Activated naive CD8-positive, alpha-beta T cell treated with anti-CD3 and anti-CD28 coated beads, Interleukin-2, amount 50 U/mL, for 24 hours (primary cell): ENCODE measurements around the gene NPTX1.

Experiments
- ATAC-seq: fragments of 150-1000 bp; cut with Tn5 transposase; one replicate; pipeline ENCODE4 v1.10.0; 2021
- DNase-seq: peaks from one replicate; pipeline ENCODE4 v3.0.0; 2021
- H3K27ac Mint-ChIP-seq: one replicate; pipeline ENCODE4 v1.8.0; 2021; ENCODE audit warnings: mild to moderate bottlenecking, mixed read lengths
- H3K27me3 Mint-ChIP-seq: one replicate; pipeline ENCODE4 v1.8.0; 2021; ENCODE audit warnings: mixed read lengths
- H3K36me3 Mint-ChIP-seq: one replicate; pipeline ENCODE4 v1.8.0; 2021; ENCODE audit warnings: low read depth, mixed read lengths
- H3K4me1 Mint-ChIP-seq: one replicate; pipeline ENCODE4 v1.8.0; 2021; ENCODE audit warnings: mixed read lengths
- H3K4me3 Mint-ChIP-seq: one replicate; pipeline ENCODE4 v1.8.0; 2021; ENCODE audit warnings: mild to moderate bottlenecking, moderate library complexity, mixed read lengths
- H3K9me3 Mint-ChIP-seq: one replicate; pipeline ENCODE4 v1.8.0; 2021; ENCODE audit warnings: mixed read lengths

Gene NPTX1

GRCh38 chr17:80497726-80498241, 21.4 kb upstream of the NPTX1 start:
- Mint-ChIP-seq H3K36me3 (no peaks in the 10 kb centered on the region), H3K4me3 (no peak overlapping the region), H3K27me3 (peaks cover 22% of the 10 kb centered on the region), H3K4me1 (peaks cover 10% of the 10 kb centered on the region), H3K9me3 (no peaks in the 10 kb centered on the region), H3K27ac (no peak overlapping the region)
- DNase-seq: no peak
- ATAC-seq: peak; percentile 15

GRCh38 chr17:80494547-80494946, 18.1 kb upstream of the NPTX1 start:
- Mint-ChIP-seq H3K36me3 (no peaks in the 10 kb centered on the region), H3K4me3 (no peak overlapping the region), H3K9me3 (no peaks in the 10 kb centered on the region), H3K27ac (no peak overlapping the region), H3K27me3 (peaks cover 25% of the 10 kb centered on the region), H3K4me1 (peaks cover 10% of the 10 kb centered on the region)
- DNase-seq (no peak), ATAC-seq (no peak)

GRCh38 chr17:80492343-80493136, 16.1 kb upstream of the NPTX1 start:
- ATAC-seq (no peak), DNase-seq (no peak)
- Mint-ChIP-seq H3K4me3 (no peak overlapping the region), H3K9me3 (no peaks in the 10 kb centered on the region), H3K4me1 (peaks cover 6% of the 10 kb centered on the region), H3K27me3 (peaks cover 21% of the 10 kb centered on the region), H3K36me3 (no peaks in the 10 kb centered on the region), H3K27ac (no peak overlapping the region)

GRCh38 chr17:80491478-80492342, 15.3 kb upstream of the NPTX1 start:
- Mint-ChIP-seq H3K27me3 (peaks cover 18% of the 10 kb centered on the region), H3K4me3 (no peak overlapping the region), H3K9me3 (no peaks in the 10 kb centered on the region), H3K36me3 (no peaks in the 10 kb centered on the region), H3K4me1 (no peaks in the 10 kb centered on the region), H3K27ac (no peak overlapping the region)
- DNase-seq (no peak), ATAC-seq (no peak)

- ATAC-seq (no peak), DNase-seq (no peak)
- Mint-ChIP-seq H3K9me3 (no peaks in the 10 kb centered on the region), H3K36me3 (no peaks in the 10 kb centered on the region), H3K27me3 (peaks cover 24% of the 10 kb centered on the region), H3K27ac (no peak overlapping the region), H3K4me1 (no peaks in the 10 kb centered on the region), H3K4me3 (no peak overlapping the region)
Measured at GRCh38 chr17:80487511-80487910, 11.1 kb upstream of the NPTX1 start.

GRCh38 chr17:80486692-80487091, 10.3 kb upstream of the NPTX1 start:
- H3K36me3 Mint-ChIP-seq: no peaks in the 10 kb centered on the region
- DNase-seq: no peak
- H3K9me3 Mint-ChIP-seq: no peaks in the 10 kb centered on the region
- ATAC-seq: no peak
- peaks cover 31% of the 10 kb centered on the region for H3K27me3 Mint-ChIP-seq
- H3K27ac Mint-ChIP-seq: no peak overlapping the region
- no peak overlapping the region for H3K4me3 Mint-ChIP-seq
- H3K4me1 Mint-ChIP-seq: no peaks in the 10 kb centered on the region

- ATAC-seq (no peak), DNase-seq (no peak)
- Mint-ChIP-seq H3K27ac (no peak overlapping the region), H3K4me1 (no peaks in the 10 kb centered on the region), H3K27me3 (peaks cover 35% of the 10 kb centered on the region), H3K4me3 (no peak overlapping the region), H3K9me3 (no peaks in the 10 kb centered on the region), H3K36me3 (no peaks in the 10 kb centered on the region)
Measured at GRCh38 chr17:80485846-80486245, 9.4 kb upstream of the NPTX1 start.

GRCh38 chr17:80482555-80483308, 6.3 kb upstream of the NPTX1 start:
- Mint-ChIP-seq H3K27me3 (peaks cover 55% of the 10 kb centered on the region), H3K4me3 (no peak overlapping the region)

GRCh38 chr17:80482058-80482318, 5.6 kb upstream of the NPTX1 start:
- Mint-ChIP-seq H3K4me3 (no peak overlapping the region), H3K27me3 (peaks cover 52% of the 10 kb centered on the region), H3K4me1 (no peaks in the 10 kb centered on the region), H3K36me3 (no peaks in the 10 kb centered on the region), H3K9me3 (no peaks in the 10 kb centered on the region), H3K27ac (no peak overlapping the region)
- ATAC-seq (no peak), DNase-seq (no peak)

More at GRCh38 chr17:80482555-80483308, 6.3 kb upstream of the NPTX1 start:
- no peak overlapping the region for H3K27ac Mint-ChIP-seq
- H3K9me3 Mint-ChIP-seq: no peaks in the 10 kb centered on the region
- ATAC-seq: no peak
- no peak for DNase-seq
- H3K36me3 Mint-ChIP-seq: no peaks in the 10 kb centered on the region
- H3K4me1 Mint-ChIP-seq: no peaks in the 10 kb centered on the region

GRCh38 chr17:80481284-80482057, 5.1 kb upstream of the NPTX1 start:
- peaks cover 50% of the 10 kb centered on the region for H3K27me3 Mint-ChIP-seq
- no peaks in the 10 kb centered on the region for H3K9me3 Mint-ChIP-seq
- DNase-seq: no peak
- no peaks in the 10 kb centered on the region for H3K36me3 Mint-ChIP-seq
- no peak overlapping the region for H3K4me3 Mint-ChIP-seq
- no peaks in the 10 kb centered on the region for H3K4me1 Mint-ChIP-seq
- no peak overlapping the region for H3K27ac Mint-ChIP-seq
- no peak for ATAC-seq

GRCh38 chr17:80480248-80480647, 3.8 kb upstream of the NPTX1 start:
- no peak overlapping the region for H3K4me3 Mint-ChIP-seq

GRCh38 chr17:80479246-80479566, 2.8 kb upstream of the NPTX1 start:
- no peaks in the 10 kb centered on the region for H3K9me3 Mint-ChIP-seq
- ATAC-seq: no peak
- H3K36me3 Mint-ChIP-seq: no peaks in the 10 kb centered on the region
- H3K27ac Mint-ChIP-seq: no peak overlapping the region
- no peak overlapping the region for H3K4me3 Mint-ChIP-seq
- H3K4me1 Mint-ChIP-seq: peaks cover 10% of the 10 kb centered on the region
- peaks cover 58% of the 10 kb centered on the region for H3K27me3 Mint-ChIP-seq
- no peak for DNase-seq

More at GRCh38 chr17:80480248-80480647, 3.8 kb upstream of the NPTX1 start:
- Mint-ChIP-seq H3K36me3 (no peaks in the 10 kb centered on the region), H3K9me3 (no peaks in the 10 kb centered on the region), H3K27ac (no peak overlapping the region), H3K4me1 (peaks cover 2% of the 10 kb centered on the region), H3K27me3 (peaks cover 47% of the 10 kb centered on the region)
- DNase-seq (no peak), ATAC-seq (no peak)

GRCh38 chr17:80478487-80479245, 2.3 kb upstream of the NPTX1 start:
- Mint-ChIP-seq H3K36me3 (no peaks in the 10 kb centered on the region), H3K9me3 (no peaks in the 10 kb centered on the region), H3K4me3 (no peak overlapping the region), H3K27ac (no peak overlapping the region), H3K27me3 (peaks cover 62% of the 10 kb centered on the region), H3K4me1 (peaks cover 10% of the 10 kb centered on the region)
- ATAC-seq: no peak
- DNase-seq: no peak
